OCI-LY1 (cell line): Measurements from ENCODE around the gene RALB.
"Not testable (repeated sequence)": the region's sequence is repeated elsewhere in the genome, so short reads cannot be mapped to it uniquely, and the experiment has no call there.

Experiments
- H2AFZ ChIP-seq: fragments of 200-600 bp; sonication (generic), shearing (Covaris generic); 2 replicates; pipeline ENCODE4 v1.6.0; 2014; ENCODE audit warnings: antibody characterized with exemption, mild to moderate bottlenecking, low read length
- H3F3A ChIP-seq: fragments of 200-600 bp; sonication (generic), shearing (Covaris generic); 2 replicates; pipeline ENCODE4 v1.6.0; 2014; ENCODE audit warnings: mild to moderate bottlenecking, antibody characterized with exemption, low read length, moderate library complexity; ENCODE audit not compliant: insufficient read depth
- H3K27ac ChIP-seq: fragments of 200-600 bp; sonication (generic); 2 replicates; pipeline ENCODE4 v1.5.1; 2014; ENCODE audit warnings: low read length, mixed run types, mild to moderate bottlenecking, low read depth; ENCODE audit not compliant: poor library complexity, severe bottlenecking
- H3K27me3 ChIP-seq: fragments of 200-600 bp; sonication (generic); 2 replicates; pipeline ENCODE4 v1.6.0; 2014; ENCODE audit warnings: antibody characterized with exemption, mild to moderate bottlenecking, low read length, moderate library complexity; ENCODE audit not compliant: insufficient read depth
- H3K36me3 ChIP-seq: fragments of 200-600 bp; sonication (generic); 2 replicates; pipeline ENCODE4 v1.6.1; 2014; ENCODE audit warnings: mild to moderate bottlenecking, antibody characterized with exemption, low read length, moderate library complexity, mixed read lengths; ENCODE audit not compliant: insufficient read depth
- H3K4me1 ChIP-seq: fragments of 200-600 bp; sonication (generic); 2 replicates; pipeline ENCODE4 v1.5.1; 2014; ENCODE audit warnings: mild to moderate bottlenecking, low read length, moderate library complexity; ENCODE audit not compliant: insufficient read depth, severe bottlenecking
- H3K4me2 ChIP-seq: fragments of 200-600 bp; sonication (generic), shearing (Covaris generic); 2 replicates; pipeline ENCODE4 v1.6.1; 2014; ENCODE audit warnings: low read length
- H3K4me3 ChIP-seq: fragments of 200-600 bp; sonication (generic); 2 replicates; pipeline ENCODE4 v1.5.1; 2014; ENCODE audit warnings: low read length, low read depth, mild to moderate bottlenecking, mixed read lengths; ENCODE audit not compliant: poor library complexity, severe bottlenecking
- H3K79me2 ChIP-seq: fragments of 200-600 bp; shearing (Covaris generic); 2 replicates; pipeline ENCODE4 v1.6.1; 2016; ENCODE audit warnings: mixed run types, low read length, mixed read lengths; ENCODE audit not compliant: insufficient read depth
- H3K9ac ChIP-seq: fragments of 200-600 bp; sonication (generic), shearing (Covaris generic); 2 replicates; pipeline ENCODE4 v1.6.1; 2014; ENCODE audit warnings: mild to moderate bottlenecking, low read length, mixed read lengths
- H3K9me2 ChIP-seq: fragments of 200-600 bp; sonication (generic), shearing (Covaris generic); 2 replicates; pipeline ENCODE4 v1.6.1; 2014; ENCODE audit warnings: low read depth, mild to moderate bottlenecking, low read length, mixed read lengths
- H3K9me3 ChIP-seq: fragments of 200-600 bp; shearing (Covaris generic); 2 replicates; pipeline ENCODE4 v1.6.1; 2014; ENCODE audit warnings: low read length, mixed read lengths
- H4K20me1 ChIP-seq: fragments of 200-600 bp; sonication (generic), shearing (Covaris generic); 2 replicates; pipeline ENCODE4 v1.6.0; 2016; ENCODE audit warnings: mild to moderate bottlenecking, low read length; ENCODE audit not compliant: insufficient read depth
- CTCF ChIP-seq: fragments of 200-600 bp; sonication (generic), shearing (Covaris generic); IDR thresholded peaks from 2 replicates; pipeline ENCODE4 v1.5.1; 2017; ENCODE audit warnings: mild to moderate bottlenecking, antibody characterized with exemption, low read length, moderate library complexity, mixed read lengths
- EZH2 ChIP-seq: fragments of 200-600 bp; sonication (generic), shearing (Covaris generic); IDR thresholded peaks from 2 replicates; pipeline ENCODE4 v1.8.0; 2017; ENCODE audit warnings: borderline replicate concordance, mixed run types, mild to moderate bottlenecking, antibody characterized with exemption, low read length, moderate library complexity, mixed read lengths

Gene RALB

GRCh38 chr2:120319123-120319522 is 66.5 kb downstream of the RALB start:
- peaks cover 9% of the 10 kb centered on the region for H3K4me1 ChIP-seq
- H4K20me1 ChIP-seq = no peaks in the 10 kb centered on the region
- no peaks in the 10 kb centered on the region for H3K36me3 ChIP-seq
- no peak for TF ChIP-seq CTCF
- no peak for TF ChIP-seq EZH2
- H2AFZ ChIP-seq = no peak overlapping the region
- no peak overlapping the region for H3K27ac ChIP-seq
- no peak overlapping the region for H3K9ac ChIP-seq
- H3K9me3 ChIP-seq = no peaks in the 10 kb centered on the region
- H3K79me2 ChIP-seq = no peaks in the 10 kb centered on the region
- no peaks in the 10 kb centered on the region for H3F3A ChIP-seq
- H3K9me2 ChIP-seq = no peaks in the 10 kb centered on the region
- no peaks in the 10 kb centered on the region for H3K27me3 ChIP-seq
- H3K4me3 ChIP-seq = no peak overlapping the region
- no peak overlapping the region for H3K4me2 ChIP-seq

GRCh38 chr2:120319686-120320317 is 67.2 kb downstream of the RALB start:
- no peak overlapping the region for H3K4me2 ChIP-seq
- H3K27ac ChIP-seq = no peak overlapping the region
- no peaks in the 10 kb centered on the region for H3K9me3 ChIP-seq
- H3K36me3 ChIP-seq = no peaks in the 10 kb centered on the region
- TF ChIP-seq EZH2 (no peak), CTCF (no peak)
- H3K9ac ChIP-seq = no peak overlapping the region
- no peaks in the 10 kb centered on the region for H4K20me1 ChIP-seq
- no peaks in the 10 kb centered on the region for H3K79me2 ChIP-seq
- no peak overlapping the region for H2AFZ ChIP-seq
- H3F3A ChIP-seq = no peaks in the 10 kb centered on the region
- H3K9me2 ChIP-seq = no peaks in the 10 kb centered on the region
- peaks cover 9% of the 10 kb centered on the region for H3K4me1 ChIP-seq
- H3K27me3 ChIP-seq = no peaks in the 10 kb centered on the region
- H3K4me3 ChIP-seq = no peak overlapping the region

GRCh38 chr2:120320318-120320851 is 67.7 kb downstream of the RALB start:
- H3K4me2 ChIP-seq = no peak overlapping the region
- H3K4me3 ChIP-seq = no peak overlapping the region
- H3K79me2 ChIP-seq = no peaks in the 10 kb centered on the region
- H3K9ac ChIP-seq = no peak overlapping the region
- no peaks in the 10 kb centered on the region for H4K20me1 ChIP-seq
- H3K27ac ChIP-seq = no peak overlapping the region
- peaks cover 9% of the 10 kb centered on the region for H3K4me1 ChIP-seq
- H3K36me3 ChIP-seq = no peaks in the 10 kb centered on the region
- TF ChIP-seq EZH2 (no peak), CTCF (no peak)
- no peaks in the 10 kb centered on the region for H3F3A ChIP-seq
- H3K27me3 ChIP-seq = no peaks in the 10 kb centered on the region; the same call in 1 of the 2 replicates
- no peaks in the 10 kb centered on the region for H3K9me2 ChIP-seq
- H3K9me3 ChIP-seq = no peaks in the 10 kb centered on the region
- no peak overlapping the region for H2AFZ ChIP-seq

GRCh38 chr2:120320887-120321556 is 68.4 kb downstream of the RALB start:
- H3K4me1 ChIP-seq = not testable (repeated sequence)

More at GRCh38 chr2:120320887-120321556, 68.4 kb downstream of the RALB start:
- not testable (repeated sequence) for H3F3A ChIP-seq, H2AFZ ChIP-seq, H3K36me3 ChIP-seq, H3K27ac ChIP-seq, H4K20me1 ChIP-seq, H3K9me3 ChIP-seq, H3K79me2 ChIP-seq, H3K9me2 ChIP-seq, H3K9ac ChIP-seq, H3K27me3 ChIP-seq, H3K4me2 ChIP-seq, H3K4me3 ChIP-seq
